LoVo (cell line): ENCODE data around the gene CDK2.
"Not testable (repeated sequence)": the region's sequence is repeated elsewhere in the genome, so short reads cannot be mapped to it uniquely, and the experiment has no call there.

ENCODE experiments used
- DNase-seq: peaks from one replicate; pipeline ENCODE4 v3.0.0-alpha.2; 2016; ENCODE audit warnings: low spot score

The CDK2 gene

DNA sequence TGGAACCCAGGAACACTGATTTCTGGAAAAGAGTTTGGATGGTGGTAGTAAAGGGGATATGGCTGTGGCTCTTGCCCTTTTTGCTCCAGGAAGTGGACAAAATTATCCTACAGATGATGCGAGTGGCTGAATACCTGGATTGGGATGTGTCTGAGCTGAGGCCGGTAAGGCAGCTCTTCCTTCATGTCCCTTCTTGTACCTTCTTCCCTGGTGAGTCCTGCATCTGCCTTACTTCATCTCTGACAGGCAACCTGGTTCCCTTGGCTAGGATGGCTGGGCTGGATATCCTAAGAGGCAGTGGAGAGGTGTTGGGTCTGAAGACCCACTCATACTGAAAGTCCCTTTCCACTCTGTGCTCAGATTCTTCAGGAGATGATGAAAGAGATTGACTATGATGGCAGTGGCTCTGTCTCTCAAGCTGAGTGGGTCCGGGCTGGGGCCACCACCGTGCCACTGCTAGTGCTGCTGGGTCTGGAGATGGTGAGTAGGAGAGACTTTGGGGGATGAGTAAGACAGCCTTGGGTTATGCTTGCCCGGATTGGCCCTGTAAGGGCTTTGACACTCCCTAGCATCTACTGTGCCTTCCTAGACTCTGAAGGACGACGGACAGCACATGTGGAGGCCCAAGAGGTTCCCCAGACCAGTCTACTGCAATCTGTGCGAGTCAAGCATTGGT is 27.7 kb upstream of the CDK2 start:
- DNase-seq: no peak

DNA sequence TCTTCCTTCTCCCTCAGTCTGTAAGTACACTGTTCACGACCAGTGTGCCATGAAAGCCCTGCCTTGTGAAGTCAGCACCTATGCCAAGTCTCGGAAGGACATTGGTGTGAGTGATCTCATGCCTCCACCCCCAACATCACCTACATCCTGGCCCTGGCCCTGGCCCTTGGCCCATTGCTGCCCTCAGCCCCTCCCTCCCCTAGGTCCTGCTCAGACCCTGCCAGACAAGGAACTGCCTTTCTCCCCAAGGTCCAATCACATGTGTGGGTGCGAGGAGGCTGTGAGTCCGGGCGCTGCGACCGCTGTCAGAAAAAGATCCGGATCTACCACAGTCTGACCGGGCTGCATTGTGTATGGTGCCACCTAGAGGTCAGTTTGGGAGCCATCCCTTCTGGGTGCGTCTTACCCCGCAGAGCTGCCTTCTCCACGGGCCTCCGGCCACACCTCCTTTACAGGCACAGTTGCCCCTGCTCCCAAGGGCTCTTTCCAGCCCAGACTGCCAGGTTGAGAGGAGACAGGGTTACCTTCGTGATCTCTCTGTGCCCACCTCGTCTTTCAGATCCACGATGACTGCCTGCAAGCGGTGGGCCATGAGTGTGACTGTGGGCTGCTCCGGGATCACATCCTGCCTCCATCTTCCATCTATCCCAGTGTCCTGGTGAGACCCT is 26.4 kb upstream of the CDK2 start:
- peak; percentile 86 for DNase-seq

DNA sequence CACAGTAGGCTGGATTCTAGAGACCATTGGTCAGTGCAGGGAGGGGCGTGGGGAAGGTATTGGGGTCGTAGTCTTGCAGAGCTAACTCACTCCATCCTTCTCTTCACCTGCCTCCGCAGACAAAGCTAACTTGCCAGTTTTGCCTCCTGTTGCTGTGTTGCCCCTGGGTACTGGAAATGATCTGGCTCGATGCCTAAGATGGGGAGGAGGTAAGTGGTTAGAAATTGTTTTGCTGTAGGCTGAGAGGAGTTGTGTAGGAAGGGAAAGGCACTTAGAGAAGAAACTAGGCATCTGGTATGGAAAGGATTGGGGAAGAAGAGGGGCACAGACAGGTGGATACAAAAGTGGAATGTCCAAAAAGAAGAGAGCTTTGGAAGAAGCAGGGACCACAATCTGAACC is 24.6 kb upstream of the CDK2 start:
- no peak for DNase-seq

DNA sequence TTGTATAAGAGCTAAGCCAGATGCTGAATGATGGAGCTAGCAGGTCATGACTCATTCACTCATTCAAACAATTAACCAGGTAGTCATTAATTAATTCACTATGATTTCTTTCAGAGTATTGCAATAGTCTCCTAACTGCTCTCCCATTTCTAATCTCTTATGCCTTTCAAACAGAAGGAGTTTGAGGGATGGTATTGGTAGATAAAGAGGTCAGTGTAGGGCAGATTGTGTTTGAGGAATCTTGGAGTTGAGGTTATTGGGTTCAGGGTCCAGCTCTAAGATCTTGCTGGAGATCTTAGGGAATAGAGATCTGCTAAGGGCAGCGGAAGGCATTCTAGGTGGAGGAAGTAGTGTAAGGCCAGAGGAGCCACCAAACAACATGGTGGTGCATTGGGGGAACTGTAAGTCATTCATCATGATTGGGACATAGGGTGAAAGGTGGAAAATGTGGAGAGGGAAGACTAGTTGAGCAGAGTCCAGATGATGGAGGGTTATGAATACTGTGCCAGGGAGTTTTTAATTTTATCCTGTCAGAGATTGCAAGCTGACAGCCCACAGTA is 24.0 kb upstream of the CDK2 start:
- DNase-seq: no peak

DNA sequence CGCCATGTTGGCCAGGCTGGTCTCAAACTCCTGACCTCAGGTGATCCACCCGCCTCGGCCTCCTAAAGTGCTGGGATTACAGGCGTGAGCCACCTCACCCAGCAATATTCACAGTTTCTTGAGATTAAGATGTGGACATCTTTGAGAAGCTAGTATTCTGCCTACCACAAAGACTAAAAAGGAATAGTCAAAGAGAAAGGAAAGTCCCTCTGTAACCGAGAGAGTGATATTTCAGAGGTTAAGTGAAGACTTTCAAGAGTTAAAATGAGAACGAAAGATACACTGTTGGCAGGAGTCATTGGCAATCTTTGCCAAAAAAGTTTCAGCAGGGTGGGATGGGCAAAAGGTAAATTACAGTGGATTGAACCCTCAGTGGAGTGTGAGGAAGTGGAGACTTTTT is 20.1 kb upstream of the CDK2 start:
- no peak for DNase-seq

DNA sequence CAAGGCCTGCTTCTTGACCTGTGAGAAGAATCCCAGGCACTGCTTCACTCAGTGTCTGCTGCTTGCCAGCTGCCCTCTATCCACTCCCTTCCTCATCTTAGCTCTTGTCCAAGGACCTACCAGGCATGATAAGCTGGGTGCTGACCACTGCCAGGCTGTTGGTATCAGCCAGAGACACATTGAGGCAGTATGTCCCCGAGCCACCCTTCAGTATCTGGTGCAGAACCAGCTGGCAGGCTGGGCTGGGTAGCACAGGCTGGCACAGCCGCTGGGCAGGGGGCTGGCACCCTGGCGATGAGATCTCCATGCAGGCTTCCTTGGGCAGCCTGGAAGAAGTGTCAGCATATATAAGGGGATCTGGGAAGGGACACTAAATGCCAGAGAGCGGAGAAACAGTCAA is 11.3 kb upstream of the CDK2 start:
- no peak for DNase-seq

DNA sequence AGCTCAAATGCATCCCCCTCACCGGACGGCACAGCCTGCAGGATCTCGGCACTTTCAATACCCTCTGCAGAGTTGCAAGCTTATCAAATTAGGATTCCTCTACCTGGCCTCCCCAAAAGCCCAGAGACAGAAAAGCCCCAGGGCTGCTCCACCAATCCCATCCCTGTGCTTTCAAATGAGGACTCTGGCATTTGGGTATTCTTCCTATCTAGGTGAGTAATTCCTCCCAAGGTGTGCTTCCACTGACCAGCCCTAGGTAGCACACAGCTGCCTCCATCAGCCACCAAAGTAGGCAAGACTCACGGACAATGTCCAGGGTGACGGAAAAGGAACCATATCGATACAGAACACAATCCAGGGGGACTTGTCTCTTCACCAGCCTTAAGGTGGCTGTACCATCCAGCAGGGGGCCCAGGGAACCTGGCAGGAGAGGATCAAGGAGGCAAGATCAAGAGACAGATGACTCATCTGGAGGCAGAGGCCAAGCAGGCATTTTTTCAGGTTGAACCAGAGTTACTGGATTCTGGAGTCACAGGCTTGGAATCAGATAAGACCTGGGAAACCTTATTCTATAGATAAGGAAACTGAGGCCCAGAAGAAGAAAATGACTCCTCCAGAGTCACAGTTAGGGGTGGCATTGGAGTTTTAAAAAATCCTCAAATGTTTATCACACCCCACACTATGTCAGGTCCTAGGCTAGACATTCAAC is 10.7 kb upstream of the CDK2 start:
- DNase-seq: peak; percentile 92

DNA sequence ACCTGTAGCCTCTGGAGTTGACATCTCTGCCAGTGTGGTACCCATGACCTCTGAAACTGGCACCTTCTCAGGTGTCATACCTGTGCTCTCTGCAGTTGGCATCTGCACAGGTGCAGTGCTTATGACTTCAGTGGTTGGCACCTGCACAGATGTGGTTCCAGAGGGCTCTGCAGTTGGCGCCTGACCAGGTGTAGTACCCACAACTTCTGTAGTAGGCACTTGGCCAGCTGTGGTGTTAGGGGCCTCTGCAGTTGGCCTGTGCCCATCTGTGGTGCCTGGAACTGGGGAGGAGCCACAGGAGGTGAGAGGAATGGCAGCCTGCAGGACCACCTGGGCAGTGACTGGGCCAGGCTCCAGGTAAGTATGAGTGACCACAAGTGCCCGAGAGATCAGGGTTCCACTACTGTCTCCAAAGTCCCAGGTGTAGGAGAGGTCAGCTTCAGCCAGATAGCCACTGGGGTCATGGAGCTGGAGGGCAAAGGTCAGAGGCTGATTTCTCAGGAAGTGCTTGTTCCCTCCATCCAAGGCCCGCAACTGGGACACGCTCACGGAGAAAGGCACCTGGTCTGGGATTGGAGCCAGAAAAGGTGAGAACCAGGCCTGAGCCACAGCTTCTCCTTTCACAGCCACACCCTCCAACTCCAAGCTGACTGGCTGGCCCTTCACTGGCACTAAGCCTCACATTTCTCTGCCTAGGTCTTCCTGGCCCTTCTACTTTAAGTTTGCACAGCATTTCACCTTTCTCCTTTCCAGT is 9.3 kb upstream of the CDK2 start:
- DNase-seq: peak; percentile 65

DNA sequence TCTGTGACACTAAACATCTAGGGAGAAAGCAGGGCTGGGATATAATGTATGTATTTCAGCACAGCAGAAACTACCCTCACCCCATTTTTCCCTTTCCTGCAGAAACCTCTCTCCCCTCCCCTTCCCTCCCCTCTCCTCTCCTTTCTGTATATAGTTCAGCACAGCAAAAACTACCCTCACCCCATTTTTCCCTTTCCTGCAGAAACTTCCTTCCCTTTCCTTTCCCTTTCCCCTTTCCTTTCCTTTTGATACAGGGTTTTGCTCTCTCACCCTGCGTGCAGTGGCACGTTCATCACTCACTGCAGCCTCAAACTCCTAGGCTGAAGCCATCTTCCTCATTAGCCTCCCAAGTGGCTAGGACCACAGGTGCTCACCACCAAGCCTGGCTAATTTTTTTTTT is 2.9 kb upstream of the CDK2 start:
- no peak for DNase-seq

DNA sequence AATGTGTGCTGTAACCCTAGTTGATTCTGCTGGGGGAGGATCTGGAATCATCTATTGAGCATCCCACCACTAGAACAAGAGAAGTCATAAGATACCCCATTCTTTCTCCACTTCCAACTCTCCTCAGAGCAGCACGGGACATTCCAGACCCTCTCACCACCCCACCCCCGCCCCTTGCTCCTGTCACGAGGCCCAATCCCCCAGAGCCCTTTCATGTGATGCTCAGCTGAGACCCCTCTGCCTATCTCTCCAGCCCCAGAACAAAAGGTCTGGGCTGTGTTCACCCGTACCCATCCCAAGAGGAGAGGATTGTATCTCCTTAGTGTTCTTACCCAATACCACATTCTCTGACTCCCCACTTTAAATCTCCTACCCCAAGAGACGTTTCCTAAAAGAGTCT is 1.4 kb upstream of the CDK2 start:
- DNase-seq: no peak

DNA sequence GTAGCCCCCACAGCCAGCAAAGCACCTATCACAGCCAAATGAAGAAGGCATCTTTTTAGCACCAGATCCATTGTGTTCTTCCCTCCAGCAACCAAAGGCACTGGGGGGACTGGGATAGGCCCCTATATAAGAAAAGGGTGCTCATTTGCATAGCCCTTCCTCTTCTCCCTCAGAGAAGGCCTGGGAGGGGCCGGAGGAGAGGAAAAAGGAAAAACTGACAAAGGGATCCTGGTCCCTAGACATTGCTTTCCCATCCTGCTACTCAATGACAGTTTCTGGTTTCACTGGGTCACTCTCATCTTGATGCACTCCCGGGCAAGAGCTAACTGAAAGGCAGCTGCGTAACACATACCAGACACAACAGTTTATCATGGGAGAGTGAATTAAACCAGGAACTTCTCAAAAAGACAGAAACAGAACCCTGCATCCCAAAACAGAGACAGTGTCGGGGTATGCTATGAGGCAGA is 656 bp upstream of the CDK2 start, which contains the start of gene PMEL:
Gene PMEL, minus strand, starts transcription at position 102 of the 467 bp plus-strand sequence. Its CDS starts 31 bp downstream, at position 71.
- DNase-seq: no peak

DNA sequence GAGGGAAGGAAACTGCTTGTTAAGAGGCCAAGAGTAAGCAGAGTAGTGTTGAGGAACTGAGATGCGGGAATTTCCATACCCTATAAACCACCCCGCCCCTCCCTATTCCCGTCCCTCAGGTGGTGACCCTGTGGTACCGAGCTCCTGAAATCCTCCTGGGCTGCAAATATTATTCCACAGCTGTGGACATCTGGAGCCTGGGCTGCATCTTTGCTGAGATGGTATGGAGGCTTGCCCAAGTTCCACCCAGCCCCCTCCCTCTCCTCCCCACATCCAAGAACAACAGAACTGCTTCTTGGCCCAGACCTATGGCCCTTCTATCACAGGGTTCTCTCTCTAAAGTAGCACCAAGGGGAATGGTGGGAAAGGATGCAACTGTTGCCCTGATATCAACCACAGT is 2.7 kb downstream of the CDK2 start:
- no peak for DNase-seq

DNA sequence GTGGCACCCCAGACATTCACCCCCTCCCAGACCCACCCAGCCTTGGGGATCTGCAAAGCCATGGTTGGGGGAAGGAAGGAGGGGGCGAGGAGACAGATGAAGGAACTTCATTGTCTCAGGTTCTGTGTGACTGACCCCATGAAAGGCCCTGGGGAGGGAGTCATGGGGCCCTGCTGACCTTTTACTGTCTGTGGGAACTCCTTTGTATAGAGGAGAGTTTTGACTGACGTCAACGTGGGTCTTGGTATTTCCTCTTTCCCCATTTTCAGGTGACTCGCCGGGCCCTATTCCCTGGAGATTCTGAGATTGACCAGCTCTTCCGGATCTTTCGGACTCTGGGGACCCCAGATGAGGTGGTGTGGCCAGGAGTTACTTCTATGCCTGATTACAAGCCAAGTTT is 4.1 kb downstream of the CDK2 start:
- no peak for DNase-seq

DNA sequence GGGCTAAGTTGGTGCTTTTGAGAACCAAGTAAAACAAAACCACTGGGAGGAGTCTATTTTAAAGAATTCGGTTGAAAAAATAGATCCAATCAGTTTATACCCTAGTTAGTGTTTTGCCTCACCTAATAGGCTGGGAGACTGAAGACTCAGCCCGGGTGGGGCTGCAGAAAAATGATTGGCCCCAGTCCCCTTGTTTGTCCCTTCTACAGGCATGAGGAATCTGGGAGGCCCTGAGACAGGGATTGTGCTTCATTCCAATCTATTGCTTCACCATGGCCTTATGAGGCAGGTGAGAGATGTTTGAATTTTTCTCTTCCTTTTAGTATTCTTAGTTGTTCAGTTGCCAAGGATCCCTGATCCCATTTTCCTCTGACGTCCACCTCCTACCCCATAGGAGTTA is 5.4 kb downstream of the CDK2 start:
- DNase-seq: peak; percentile 66

DNA sequence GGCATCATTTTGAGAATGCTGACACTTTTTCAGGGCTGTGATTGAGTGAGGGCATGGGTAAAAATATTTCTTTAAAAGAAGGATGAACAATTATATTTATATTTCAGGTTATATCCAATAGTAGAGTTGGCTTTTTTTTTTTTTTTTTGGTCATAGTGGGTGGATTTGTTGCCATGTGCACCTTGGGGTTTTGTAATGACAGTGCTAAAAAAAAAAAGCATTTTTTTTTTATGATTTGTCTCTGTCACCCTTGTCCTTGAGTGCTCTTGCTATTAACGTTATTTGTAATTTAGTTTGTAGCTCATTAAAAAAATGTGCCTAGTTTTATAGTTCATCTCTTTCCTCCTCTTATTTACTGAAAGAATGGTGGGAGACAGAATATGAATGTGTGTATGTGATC is 5.8 kb downstream of the CDK2 start:
- DNase-seq: no peak

DNA sequence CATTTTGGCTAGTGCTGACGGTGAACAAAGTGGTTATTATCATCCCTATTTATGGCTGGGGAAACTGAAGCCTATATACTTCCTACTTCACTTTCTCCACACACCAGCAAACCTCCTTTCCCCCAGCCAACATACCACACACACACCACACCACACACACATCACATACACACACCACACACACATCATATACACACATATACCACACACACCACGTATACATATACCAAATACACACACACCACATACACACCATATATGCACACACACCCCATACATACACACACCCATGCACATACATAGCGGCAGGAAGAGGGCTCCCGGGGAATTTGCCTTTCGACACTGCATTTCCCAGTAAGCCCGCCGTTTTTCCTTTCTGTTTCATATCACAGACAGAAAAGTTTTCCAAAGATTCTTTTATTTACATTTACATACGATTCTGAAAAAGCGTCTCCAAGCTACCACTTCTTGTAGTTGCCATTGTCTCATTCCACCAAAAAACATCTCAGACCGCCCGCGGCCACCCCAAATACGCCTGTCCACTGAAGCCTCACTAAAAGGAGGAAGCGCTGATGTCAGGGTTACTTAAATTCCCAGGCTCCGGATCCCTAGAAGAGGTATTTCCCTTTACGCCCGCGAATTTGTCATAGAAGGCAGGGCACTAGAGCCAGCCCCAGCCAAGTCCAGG is 6.4 kb downstream of the CDK2 start:
- DNase-seq: no peak

DNA sequence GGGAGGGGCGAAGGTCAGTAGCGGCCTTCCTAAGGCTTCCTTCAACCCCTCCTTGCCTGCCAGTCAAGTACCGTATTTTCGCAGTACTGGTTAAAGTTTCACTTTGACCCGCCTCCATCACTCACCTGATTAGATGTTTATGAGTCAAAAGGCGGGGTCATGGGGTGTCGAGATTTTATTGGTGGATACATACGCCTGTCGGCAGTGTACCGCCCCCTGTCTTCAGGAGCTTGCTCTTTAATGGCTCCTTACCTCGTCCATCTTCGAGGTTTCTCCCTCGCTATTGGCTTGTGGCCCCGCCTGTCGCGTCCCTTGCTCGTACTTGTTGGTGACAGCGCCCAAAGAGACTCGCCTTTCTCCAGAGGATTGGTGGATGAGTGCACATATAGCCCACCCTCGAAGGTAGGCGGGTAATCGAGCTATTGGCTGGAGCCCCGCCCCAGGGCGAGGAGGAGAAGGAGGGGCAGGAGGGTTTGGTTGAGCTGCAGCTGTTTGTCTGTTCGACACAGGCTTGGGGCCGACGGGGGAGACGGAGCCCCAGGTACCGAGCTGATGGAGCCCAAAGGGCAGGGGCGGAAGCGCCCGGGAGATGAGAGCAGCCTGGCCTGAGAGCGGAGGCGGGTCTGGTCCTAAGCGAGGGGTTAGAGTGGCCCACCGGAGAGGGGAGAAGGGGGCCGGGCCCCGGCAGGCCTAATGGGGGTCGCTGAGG is 7.1 kb downstream of the CDK2 start, which contains the start of gene RAB5B:
Gene RAB5B, plus strand, starts transcription at position 480 of the 709 bp plus-strand sequence. CDS start 12,883 bp downstream, outside the sequence.
- DNase-seq: peak; percentile 100

DNA sequence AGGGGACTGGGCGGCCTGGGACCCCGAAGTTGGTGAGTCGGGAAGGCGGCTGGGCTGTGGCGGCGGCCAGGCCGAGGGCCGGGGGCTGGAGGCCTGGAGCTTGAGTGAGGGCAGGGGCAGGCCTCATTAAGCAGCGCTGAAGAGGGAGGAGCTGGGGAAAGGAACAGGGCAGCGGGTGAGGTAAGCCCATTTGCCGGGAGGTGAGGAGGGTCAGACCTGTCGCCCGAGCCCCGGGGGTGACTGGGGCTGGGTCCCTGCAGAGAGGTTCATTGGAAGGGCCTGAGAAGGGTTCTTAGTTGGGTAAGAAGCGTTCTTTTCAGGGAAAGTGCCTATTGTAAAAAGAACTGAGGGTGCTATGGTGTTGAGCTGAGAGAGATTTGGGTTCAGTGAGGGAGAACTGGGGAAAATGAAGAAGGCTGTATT is 7.7 kb downstream of the CDK2 start:
- peak; percentile 38 for DNase-seq

DNA sequence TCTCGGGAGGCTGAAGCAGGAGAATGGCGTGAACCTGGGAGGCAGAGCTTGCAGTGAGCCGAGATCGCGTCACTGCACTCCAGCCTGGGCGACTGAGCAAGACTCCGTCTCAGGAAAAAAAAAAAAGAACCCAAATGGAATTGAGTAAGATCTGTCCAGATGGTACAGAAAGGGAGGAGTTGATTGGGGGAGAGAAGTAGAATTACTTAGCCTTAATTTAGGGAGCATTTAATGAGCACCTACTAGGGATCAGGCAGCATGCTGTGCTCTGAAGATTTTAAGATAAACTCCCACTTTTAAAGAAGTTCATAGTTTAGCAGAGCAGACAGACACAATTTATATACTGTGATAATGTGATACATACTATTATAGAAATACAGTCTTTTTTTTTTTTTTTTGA is 11.8 kb downstream of the CDK2 start:
- DNase-seq: no peak

DNA sequence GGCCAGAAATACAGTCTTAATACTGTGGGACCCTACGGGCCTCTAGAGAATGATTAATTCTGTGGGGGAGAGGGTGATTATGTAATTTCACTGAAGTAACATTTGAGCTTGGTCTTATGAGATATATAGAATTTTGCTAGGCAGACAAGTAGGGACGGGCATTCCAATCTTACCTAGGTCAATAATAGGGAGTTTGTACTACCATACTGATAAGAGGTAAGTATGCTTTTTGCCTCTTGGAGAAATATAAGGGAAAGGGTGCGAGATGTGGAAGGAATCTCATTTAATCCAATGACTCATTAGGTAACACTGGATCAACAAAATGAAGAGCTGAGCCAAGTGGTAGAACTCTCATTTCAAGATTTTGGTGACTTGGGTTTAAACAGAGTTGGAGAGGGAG is 12.4 kb downstream of the CDK2 start:
- DNase-seq: no peak

DNA sequence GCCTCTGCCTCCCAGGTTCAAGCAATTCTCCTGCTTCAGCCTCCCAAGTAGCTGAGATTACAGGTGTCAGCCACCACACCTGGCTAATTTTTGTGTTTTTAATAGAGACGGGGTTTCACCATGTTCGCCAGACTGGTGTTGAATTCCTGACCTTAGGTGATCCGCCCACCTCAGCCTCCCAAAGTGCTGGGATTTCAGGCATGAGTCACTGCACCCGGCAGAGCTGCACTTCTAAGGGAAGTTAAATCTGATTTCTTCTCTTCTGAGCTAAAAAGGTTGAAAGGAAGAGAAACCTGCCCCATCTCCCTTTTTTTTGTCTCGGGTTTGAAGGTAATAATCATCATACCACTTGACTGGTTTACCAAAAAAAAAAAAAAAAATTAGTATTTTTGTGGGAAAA is 15.3 kb downstream of the CDK2 start:
- not testable (repeated sequence) for DNase-seq
